ENCODE data around the gene CCDC69.
"Not testable (repeated sequence)": the region's sequence is repeated elsewhere in the genome, so short reads cannot be mapped to it uniquely, and the experiment has no call there.

Gene CCDC69

GRCh38 chr5:151222054-151222789, 1.7 kb downstream of the CCDC69 start:
- DNase-seq (ENCODE audit: low read depth in 2 of 2), result no peak

- DNase-seq (ENCODE audit: low read depth in 2 of 2), result no peak
These were observed 2.3 kb downstream of the CCDC69 start for GRCh38 chr5:151221574-151221973.

GRCh38 chr5:151219789-151220188, 4.1 kb downstream of the CCDC69 start:
- DNase-seq (ENCODE audit: low read depth in 2 of 2), result no peak

GRCh38 chr5:151219138-151219537, 4.8 kb downstream of the CCDC69 start:
- no peak for DNase-seq (ENCODE audit: low read depth in 2 of 2)

- no peak for DNase-seq (ENCODE audit: low read depth in 2 of 2)
These were observed 5.7 kb downstream of the CCDC69 start for GRCh38 chr5:151218177-151218576.

- DNase-seq (ENCODE audit: low read depth in 2 of 2), result no peak
These were observed 7.1 kb downstream of the CCDC69 start for GRCh38 chr5:151216781-151217180.

- DNase-seq (ENCODE audit: low read depth in 2 of 2), result no peak
These were observed 8.4 kb downstream of the CCDC69 start for GRCh38 chr5:151215546-151215880.

GRCh38 chr5:151214614-151215545, 9.0 kb downstream of the CCDC69 start:
- no peak for DNase-seq (ENCODE audit: low read depth in 2 of 2)

- DNase-seq (ENCODE audit: low read depth in 2 of 2), result peak; percentile 74 to 80
These were observed 9.9 kb downstream of the CCDC69 start for GRCh38 chr5:151213803-151214613.

GRCh38 chr5:151212406-151212798, 11.5 kb downstream of the CCDC69 start:
- DNase-seq (ENCODE audit: low read depth in 2 of 2), result no peak

GRCh38 chr5:151208481-151208914, 15.4 kb downstream of the CCDC69 start:
- DNase-seq (ENCODE audit: low read depth in 2 of 2), result no peak

- DNase-seq (ENCODE audit: low read depth in 2 of 2), result no peak
These were observed 18.5 kb downstream of the CCDC69 start for GRCh38 chr5:151205411-151205810.

- DNase-seq (ENCODE audit: low read depth in 2 of 2), result no peak
These were observed 19.8 kb downstream of the CCDC69 start for GRCh38 chr5:151204051-151204450.

GRCh38 chr5:151202381-151203139, 21.3 kb downstream of the CCDC69 start:
- DNase-seq (ENCODE audit: low read depth in 2 of 2), result no peak

- no peak for DNase-seq (ENCODE audit: low read depth in 2 of 2)
These were observed 22.8 kb downstream of the CCDC69 start for GRCh38 chr5:151200913-151201595.

GRCh38 chr5:151199581-151200185, 24.2 kb downstream of the CCDC69 start:
- DNase-seq (ENCODE audit: low read depth in 2 of 2), result no peak

- DNase-seq (ENCODE audit: low read depth in 2 of 2), result no peak
These were observed 25.0 kb downstream of the CCDC69 start for GRCh38 chr5:151198861-151199260.

GRCh38 chr5:151197291-151197600, 26.6 kb downstream of the CCDC69 start:
- not testable (repeated sequence) for DNase-seq (ENCODE audit: low read depth in 2 of 2)

- no peak for DNase-seq (ENCODE audit: low read depth in 2 of 2)
These were observed 27.2 kb downstream of the CCDC69 start for GRCh38 chr5:151196556-151197290.

GRCh38 chr5:151195622-151196021, 28.3 kb downstream of the CCDC69 start:
- DNase-seq (ENCODE audit: low read depth in 2 of 2), result no peak
